ENCODE measurements around the gene SCAF8.

GRCh38 chr6:154849475-154849874 lies 116.3 kb downstream of the SCAF8 start:
- no peak for TF ChIP-seq CTCF (IDR thresholded peaks at IDR 0.05; ENCODE audit: poor library complexity, severe bottlenecking)
- no peak for TF ChIP-seq REST (IDR thresholded peaks at IDR 0.05; ENCODE audit: borderline replicate concordance)
- no peak for TF ChIP-seq EZH2 (IDR thresholded peaks at IDR 0.05; ENCODE audit: borderline replicate concordance, insufficient read depth, low read length, poor library complexity, severe bottlenecking)
- TF ChIP-seq POLR2AphosphoS5 (IDR thresholded peaks at IDR 0.05) = no peak
